ENCODE results near the gene APMAP. TPM values are rescaled to one million over a fixed set of nuclear protein-coding genes. Genes with fewer than 3 reads are reported as not detected.

APMAP gene
- total and polyA plus RNA-seq, 2 of the 13 experiments (the other 11 are each of a cell fraction or from before 2014, with no cell fraction given) = 168 to 214 TPM

DNA sequence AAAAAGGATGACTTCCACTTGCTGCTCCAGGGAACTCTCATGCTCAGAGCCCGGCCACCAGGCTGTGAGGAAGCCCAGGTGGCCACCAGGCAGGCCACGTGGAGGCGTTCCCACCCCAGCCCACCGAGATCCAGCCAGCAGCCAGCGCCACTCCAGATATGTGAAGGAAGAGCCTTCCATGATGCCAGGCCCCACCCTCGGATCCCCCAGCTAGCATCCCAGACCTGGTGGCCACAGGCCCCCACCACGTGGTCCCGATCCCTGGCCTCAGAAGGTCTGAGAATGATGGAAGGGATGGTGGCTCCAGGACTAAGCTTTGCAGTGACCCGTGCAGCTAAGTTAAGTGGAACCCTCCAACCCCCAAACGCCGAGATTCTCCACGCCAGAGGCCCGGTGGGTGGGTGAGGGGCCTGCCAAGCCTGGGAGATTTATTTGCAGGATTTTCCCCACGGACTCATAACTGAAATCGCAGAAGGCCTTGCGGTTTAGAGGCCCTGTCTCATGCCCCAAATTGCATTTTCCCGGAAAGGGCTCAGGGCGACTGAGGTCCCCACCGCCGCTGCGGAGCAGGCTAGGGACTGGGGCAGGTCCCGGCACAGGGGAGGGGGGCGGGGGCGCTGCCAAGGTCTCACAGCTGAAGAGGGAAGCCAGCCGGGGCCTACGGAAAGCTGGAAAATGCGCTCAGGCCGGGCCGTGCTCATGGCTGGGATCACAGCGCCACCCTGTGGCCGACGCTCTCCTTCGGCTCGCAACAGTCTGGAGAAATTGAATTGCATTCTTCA, 74.6 kb downstream of the APMAP start (continued):
- TF ChIP-seq ARHGAP35 (CRISPR knock-in tag; IDR thresholded peaks at IDR 0.05; ENCODE audit: borderline replicate concordance) = no peak
- TF ChIP-seq ZNF232 (CRISPR knock-in tag; IDR thresholded peaks at IDR 0.05; ENCODE audit: borderline replicate concordance) = peak; percentile 47; the same call in 1 of the 2 replicates
- TF ChIP-seq ZNF263 (CRISPR knock-in tag; IDR thresholded peaks at IDR 0.05) = no peak
- TF ChIP-seq SMYD3 (CRISPR knock-in tag; IDR thresholded peaks at IDR 0.05) = no peak
- TF ChIP-seq PAWR (CRISPR knock-in tag; IDR thresholded peaks at IDR 0.05; ENCODE audit: borderline replicate concordance) = no peak
- no peak for TF ChIP-seq PAX8 (CRISPR knock-in tag; IDR thresholded peaks at IDR 0.05; ENCODE audit: borderline replicate concordance)
- TF ChIP-seq, protein P1, sequence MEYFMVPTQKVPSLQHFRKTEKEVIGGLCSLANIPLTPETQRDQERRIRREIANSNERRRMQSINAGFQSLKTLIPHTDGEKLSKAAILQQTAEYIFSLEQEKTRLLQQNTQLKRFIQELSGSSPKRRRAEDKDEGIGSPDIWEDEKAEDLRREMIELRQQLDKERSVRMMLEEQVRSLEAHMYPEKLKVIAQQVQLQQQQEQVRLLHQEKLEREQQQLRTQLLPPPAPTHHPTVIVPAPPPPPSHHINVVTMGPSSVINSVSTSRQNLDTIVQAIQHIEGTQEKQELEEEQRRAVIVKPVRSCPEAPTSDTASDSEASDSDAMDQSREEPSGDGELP (IDR thresholded peaks at IDR 0.05; ENCODE audit: borderline replicate concordance, low read depth) = no peak
- TF ChIP-seq MTA1 (CRISPR knock-in tag; IDR thresholded peaks at IDR 0.05; ENCODE audit: borderline replicate concordance) = peak; percentile 40; the same call in 1 of the 2 replicates
- TF ChIP-seq PCBP1 (IDR thresholded peaks at IDR 0.05; ENCODE audit: borderline replicate concordance, low read depth, low read length) = no peak
- TF ChIP-seq PBX3 (CRISPR knock-in tag; IDR thresholded peaks at IDR 0.05; ENCODE audit: borderline replicate concordance) = no peak
- no peak for TF ChIP-seq SYNCRIP (IDR thresholded peaks at IDR 0.05; ENCODE audit: insufficient read depth, low read depth, low read length)
- TF ChIP-seq AGO1 (IDR thresholded peaks at IDR 0.05; ENCODE audit: low read depth, low read length, poor library complexity, severe bottlenecking) = no peak
- TF ChIP-seq, protein P2, sequence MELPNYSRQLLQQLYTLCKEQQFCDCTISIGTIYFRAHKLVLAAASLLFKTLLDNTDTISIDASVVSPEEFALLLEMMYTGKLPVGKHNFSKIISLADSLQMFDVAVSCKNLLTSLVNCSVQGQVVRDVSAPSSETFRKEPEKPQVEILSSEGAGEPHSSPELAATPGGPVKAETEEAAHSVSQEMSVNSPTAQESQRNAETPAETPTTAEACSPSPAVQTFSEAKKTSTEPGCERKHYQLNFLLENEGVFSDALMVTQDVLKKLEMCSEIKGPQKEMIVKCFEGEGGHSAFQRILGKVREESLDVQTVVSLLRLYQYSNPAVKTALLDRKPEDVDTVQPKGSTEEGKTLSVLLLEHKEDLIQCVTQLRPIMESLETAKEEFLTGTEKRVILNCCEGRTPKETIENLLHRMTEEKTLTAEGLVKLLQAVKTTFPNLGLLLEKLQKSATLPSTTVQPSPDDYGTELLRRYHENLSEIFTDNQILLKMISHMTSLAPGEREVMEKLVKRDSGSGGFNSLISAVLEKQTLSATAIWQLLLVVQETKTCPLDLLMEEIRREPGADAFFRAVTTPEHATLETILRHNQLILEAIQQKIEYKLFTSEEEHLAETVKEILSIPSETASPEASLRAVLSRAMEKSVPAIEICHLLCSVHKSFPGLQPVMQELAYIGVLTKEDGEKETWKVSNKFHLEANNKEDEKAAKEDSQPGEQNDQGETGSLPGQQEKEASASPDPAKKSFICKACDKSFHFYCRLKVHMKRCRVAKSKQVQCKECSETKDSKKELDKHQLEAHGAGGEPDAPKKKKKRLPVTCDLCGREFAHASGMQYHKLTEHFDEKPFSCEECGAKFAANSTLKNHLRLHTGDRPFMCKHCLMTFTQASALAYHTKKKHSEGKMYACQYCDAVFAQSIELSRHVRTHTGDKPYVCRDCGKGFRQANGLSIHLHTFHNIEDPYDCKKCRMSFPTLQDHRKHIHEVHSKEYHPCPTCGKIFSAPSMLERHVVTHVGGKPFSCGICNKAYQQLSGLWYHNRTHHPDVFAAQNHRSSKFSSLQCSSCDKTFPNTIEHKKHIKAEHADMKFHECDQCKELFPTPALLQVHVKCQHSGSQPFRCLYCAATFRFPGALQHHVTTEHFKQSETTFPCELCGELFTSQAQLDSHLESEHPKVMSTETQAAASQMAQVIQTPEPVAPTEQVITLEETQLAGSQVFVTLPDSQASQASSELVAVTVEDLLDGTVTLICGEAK (IDR thresholded peaks at IDR 0.05) = no peak
- TF ChIP-seq, protein P2 (CRISPR knock-in tag; IDR thresholded peaks at IDR 0.05) = no peak
- TF ChIP-seq, protein P3, sequence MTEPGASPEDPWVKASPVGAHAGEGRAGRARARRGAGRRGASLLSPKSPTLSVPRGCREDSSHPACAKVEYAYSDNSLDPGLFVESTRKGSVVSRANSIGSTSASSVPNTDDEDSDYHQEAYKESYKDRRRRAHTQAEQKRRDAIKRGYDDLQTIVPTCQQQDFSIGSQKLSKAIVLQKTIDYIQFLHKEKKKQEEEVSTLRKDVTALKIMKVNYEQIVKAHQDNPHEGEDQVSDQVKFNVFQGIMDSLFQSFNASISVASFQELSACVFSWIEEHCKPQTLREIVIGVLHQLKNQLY (CRISPR knock-in tag; IDR thresholded peaks at IDR 0.05) = no peak
- peak; percentile 25 for TF ChIP-seq HNRNPLL (IDR thresholded peaks at IDR 0.05; ENCODE audit: low read depth, low read length, poor library complexity, severe bottlenecking)
- no peak for TF ChIP-seq EHMT2 (IDR thresholded peaks at IDR 0.05; ENCODE audit: borderline replicate concordance, low read depth, low read length)

Data from HepG2 (cell line).